Fibroblast of the aortic adventitia (primary cell): ENCODE measurements around the gene SEC61A2. TPM values are rescaled to one million over a fixed set of nuclear protein-coding genes. Genes with fewer than 3 reads are reported as not detected.
"Not testable (repeated sequence)": the region's sequence is repeated elsewhere in the genome, so short reads cannot be mapped to it uniquely, and the experiment has no call there.

Source experiments
- DNase-seq: peaks from one replicate; pipeline ENCODE4 v3.0.0-alpha.2; 2010; ENCODE audit warnings: low read depth
- H3K4me3 ChIP-seq: 2 replicates; pipeline ENCODE4 v1.5.1; 2011; ENCODE audit warnings: low read depth, mild to moderate bottlenecking, control low read depth, low read length, moderate library complexity
- CTCF ChIP-seq: IDR thresholded peaks from 2 replicates; pipeline ENCODE4 v1.5.1; 2011; ENCODE audit warnings: mild to moderate bottlenecking, low read length, control low read depth, inconsistent platforms; ENCODE audit not compliant: insufficient read depth
- total RNA-seq: library from RNA; depleted of rRNA; stranded (reverse); fragments of >200 nt; gene quantifications from 2 replicates; pipeline ENCODE4 v1.2.3, GENCODE V29; 2012; ENCODE audit warnings: low replicate concordance

SEC61A2 gene
- total RNA-seq = 8.9 and 11.5 TPM in 2 replicates

- peak; percentile 83 for DNase-seq
- peak within 1 kb of the TSS; percentile 91 for H3K4me3 ChIP-seq
- TF ChIP-seq CTCF = no peak
Measured at GRCh38 chr10:12129222-12130111, at the start of gene SEC61A2. Gene SEC61A2, plus strand, starts transcription at chr10:12129677. Its CDS starts 111 bp downstream, at chr10:12129788.

DNA sequence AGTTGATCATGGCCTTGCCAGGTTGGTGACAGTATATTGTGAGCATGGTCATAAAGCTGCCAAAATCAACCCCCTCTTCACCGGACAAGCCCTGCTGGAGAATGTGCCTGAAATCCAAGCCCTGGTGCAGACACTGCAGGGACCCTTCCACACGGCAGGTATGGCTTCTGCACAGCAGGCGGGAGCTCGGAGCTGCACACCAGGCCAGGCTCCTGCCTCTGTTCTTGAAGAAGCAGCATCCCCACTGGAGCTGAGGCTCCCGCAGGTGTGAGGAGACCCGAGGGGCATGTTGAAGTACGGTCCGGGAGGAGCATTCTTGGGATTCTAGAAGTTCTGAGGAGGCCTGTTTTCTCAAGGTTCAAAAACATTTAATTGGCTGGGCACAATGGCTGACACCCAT is 48.0 kb upstream of the SEC61A2 start:
- TF ChIP-seq CTCF = no peak
- H3K4me3 ChIP-seq = no peak overlapping the region
- DNase-seq = no peak

DNA sequence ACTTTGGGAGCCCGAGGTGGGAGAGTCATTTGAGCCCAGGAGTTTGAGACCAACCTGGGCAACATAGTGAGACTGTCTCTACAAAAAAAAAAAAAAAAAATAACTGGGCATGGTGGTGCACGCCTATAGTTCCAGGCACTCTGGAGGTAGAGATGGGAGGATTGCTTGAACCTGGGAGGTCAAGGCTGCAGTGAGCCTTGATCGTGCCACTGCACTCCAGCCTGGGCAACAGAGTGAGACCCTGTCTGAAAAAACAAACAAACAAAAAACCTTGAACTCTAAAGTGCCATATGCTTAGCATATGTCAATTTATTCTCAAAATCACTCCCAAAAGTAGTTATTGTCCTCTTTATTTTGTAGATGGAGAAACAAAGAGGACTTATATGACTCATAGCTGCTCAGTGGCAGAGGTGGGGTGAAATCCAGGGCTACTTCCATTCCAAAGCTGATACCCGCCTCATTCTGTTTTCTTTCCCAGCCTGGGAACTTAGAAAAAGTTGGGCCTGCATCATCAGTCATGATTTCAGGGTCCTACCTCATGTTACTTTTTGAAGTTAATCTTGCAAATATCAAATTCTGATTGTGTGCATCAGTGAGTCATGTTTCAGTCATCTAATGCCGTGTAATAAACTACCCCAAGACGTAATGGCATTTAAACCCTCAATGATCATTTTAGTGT is 47.5 kb upstream of the SEC61A2 start:
- H3K4me3 ChIP-seq = no peak overlapping the region
- DNase-seq = peak; percentile 78
- no peak for TF ChIP-seq CTCF

GRCh38 chr10:12088919-12089318 is 40.6 kb upstream of the SEC61A2 start:
- H3K4me3 ChIP-seq = no peak overlapping the region
- TF ChIP-seq CTCF = no peak
- DNase-seq = no peak

GRCh38 chr10:12091421-12091820 is 38.1 kb upstream of the SEC61A2 start:
- no peak overlapping the region for H3K4me3 ChIP-seq
- no peak for TF ChIP-seq CTCF

GRCh38 chr10:12097361-12097760 is 32.1 kb upstream of the SEC61A2 start:
- not testable (repeated sequence) for DNase-seq, H3K4me3 ChIP-seq

More at GRCh38 chr10:12091421-12091820, 38.1 kb upstream of the SEC61A2 start:
- no peak for DNase-seq

DNA sequence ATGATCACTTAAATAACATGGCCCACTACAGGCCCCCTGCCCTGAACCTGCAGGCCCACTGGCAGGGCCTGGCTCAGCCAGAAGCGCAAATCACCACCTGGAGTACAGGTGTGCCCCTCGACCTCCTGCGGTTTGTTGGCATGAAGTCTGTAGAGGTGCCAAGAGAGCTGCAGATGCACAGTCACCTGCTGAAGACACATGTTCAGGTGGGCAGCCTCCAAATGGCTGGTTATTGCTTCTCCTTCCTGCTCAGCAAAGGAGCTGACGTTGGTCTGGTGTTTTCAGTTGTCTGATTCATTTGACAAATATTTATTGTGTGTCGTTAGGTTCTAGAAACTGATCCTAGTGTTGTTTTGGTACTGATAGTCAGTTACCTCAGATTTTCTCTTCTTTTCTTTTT is 31.7 kb upstream of the SEC61A2 start:
- DNase-seq = no peak
- H3K4me3 ChIP-seq = no peak overlapping the region
- no peak for TF ChIP-seq CTCF
